Gastroesophageal sphincter (tissue), 4 donors: ENCODE measurements around the gene STXBP6. TPM values are rescaled to one million over a fixed set of nuclear protein-coding genes. Genes with fewer than 3 reads are reported as not detected.

Experiments
- ATAC-seq: fragments of 150-250 bp; one replicate; pipeline ENCODE4 v1.9.1; 2016; ENCODE audit warnings: mild to moderate bottlenecking, moderate library complexity
- H3K27ac ChIP-seq, 4 donors: fragments of 200-600 bp; sonication (generic) in 3 of 4; 1 replicate in 3 of 4; 2 replicates in 1 of 4; pipeline ENCODE4 v1.5.1; 2016 to 2019
- H3K27me3 ChIP-seq: fragments of 200-600 bp; sonication (generic); one replicate; pipeline ENCODE4 v1.5.1; 2019
- H3K36me3 ChIP-seq, 2 donors: fragments of 200-600 bp; sonication (generic); one replicate each; pipeline ENCODE4 v1.5.1; 2019; ENCODE audit warnings: control low read depth in 1 of 2
- H3K4me1 ChIP-seq, 3 donors: fragments of 200-600 bp; sonication (generic); 1 replicate in 2 of 3; 2 replicates in 1 of 3; pipeline ENCODE4 v1.5.1; 2016 to 2019; ENCODE audit warnings: control low read depth in 2 of 3
- H3K4me3 ChIP-seq, 2 donors: fragments of 200-600 bp; sonication (generic); one replicate each; pipeline ENCODE4 v1.5.1; 2019; ENCODE audit warnings: mild to moderate bottlenecking in 1 of 2, moderate library complexity in 1 of 2
- H3K9me3 ChIP-seq, 3 donors: fragments of 200-600 bp; sonication (generic); one replicate each; pipeline ENCODE4 v1.5.1; 2017 to 2019; ENCODE audit warnings: control low read depth in 2 of 3
- CTCF ChIP-seq, 4 experiments: fragments of 200-600 bp in 2 of 4; fragments of 450-650 bp in 2 of 4; sonication (generic) in 1 of 4; IDR thresholded peaks; one replicate each; pipeline ENCODE4 v1.5.1; 2017 to 2019; ENCODE audit warnings: antibody characterized with exemption in 4 of 4, mild to moderate bottlenecking in 2 of 4, moderate library complexity in 2 of 4
- EP300 ChIP-seq: sonication (generic); formaldehyde crosslinking; IDR thresholded peaks from one replicate; pipeline ENCODE4 v1.6.1; 2017; ENCODE audit warnings: antibody characterized with exemption, mild to moderate bottlenecking
- POLR2A ChIP-seq, 2 donors: fragments of 450-650 bp; IDR thresholded peaks; one replicate each; pipeline ENCODE4 v1.6.1; 2017; ENCODE audit warnings: antibody characterized with exemption in 2 of 2, mild to moderate bottlenecking in 2 of 2, moderate library complexity in 1 of 2
- POLR2AphosphoS5 ChIP-seq: sonication (generic); formaldehyde crosslinking; IDR thresholded peaks from one replicate; pipeline ENCODE4 v1.6.1; 2017; ENCODE audit warnings: antibody characterized with exemption
- WGBS, 2 donors: methylation state at CpG; one replicate each; pipeline ENCODE4 v1.1.5; 2018; ENCODE audit warnings: low coverage in 1 of 2; 5-methylcytosine and 5-hydroxymethylcytosine counted together
- total RNA-seq, 4 donors: library from RNA; depleted of rRNA; stranded (reverse); fragments of >200 nt; gene quantifications; one replicate each; pipeline ENCODE4 v1.1.0, GENCODE V29; 2016

Gene STXBP6
- total RNA-seq, 4 donors from 2014 or later: 29.3 to 55.7 (median 44.0) TPM

GRCh38 chr14:24992624-24993360 is 57.2 kb downstream of the STXBP6 start:
- Histone ChIP-seq H3K4me3 (no peak overlapping the region), H3K4me1 (peaks cover 0 to 13% (median 3%) of the 10 kb centered on the region in 3 donors), H3K36me3 (no peaks in the 10 kb centered on the region), H3K9me3 (no peaks in the 10 kb centered on the region), H3K27me3 (no peaks in the 10 kb centered on the region), H3K27ac (no peak overlapping the region)
- no peak for ATAC-seq
- TF ChIP-seq POLR2A (IDR thresholded peaks at IDR 0.05): no peak
- 92 to 97% methylated on average over 5 of the region's 5 CpGs for WGBS, 2 donors

GRCh38 chr14:24991821-24992220 is 58.1 kb downstream of the STXBP6 start:
- no peaks in the 10 kb centered on the region for H3K27me3 ChIP-seq
- no peaks in the 10 kb centered on the region for H3K9me3 ChIP-seq
- H3K36me3 ChIP-seq: no peaks in the 10 kb centered on the region
- H3K27ac ChIP-seq: peak overlapping the region in 1 of 4 donors; percentile 9
- WGBS, 2 donors: 68 to 76% methylated on average over 5 to 6 of the region's 6 CpGs
- ATAC-seq: peak; percentile 58
- peaks cover 0 to 13% (median 3%) of the 10 kb centered on the region in 3 donors for H3K4me1 ChIP-seq
- H3K4me3 ChIP-seq: no peak overlapping the region
- TF ChIP-seq CTCF (IDR thresholded peaks at IDR 0.05) (no peak), EP300 (no peak), POLR2A (IDR thresholded peaks at IDR 0.05) (no peak), POLR2AphosphoS5 (no peak)

- no peaks in the 10 kb centered on the region for H3K9me3 ChIP-seq
- no peak for ATAC-seq
- no peaks in the 10 kb centered on the region for H3K27me3 ChIP-seq
- TF ChIP-seq EP300 (no peak), CTCF (IDR thresholded peaks at IDR 0.05) (no peak), POLR2A (IDR thresholded peaks at IDR 0.05) (no peak), POLR2AphosphoS5 (no peak)
- peaks cover 0 to 13% (median 3%) of the 10 kb centered on the region in 3 donors for H3K4me1 ChIP-seq
- no peak overlapping the region for H3K4me3 ChIP-seq
- no peaks in the 10 kb centered on the region for H3K36me3 ChIP-seq
- no peak overlapping the region for H3K27ac ChIP-seq
- 91 to 100% methylated on average over 1 of the region's 1 CpG for WGBS, 2 donors
These were observed 58.7 kb downstream of the STXBP6 start for GRCh38 chr14:24991288-24991687.

GRCh38 chr14:24990773-24991172 is 59.2 kb downstream of the STXBP6 start:
- ATAC-seq: no peak
- no peaks in the 10 kb centered on the region for H3K27me3 ChIP-seq
- TF ChIP-seq POLR2AphosphoS5: no peak
- no peak for TF ChIP-seq CTCF (IDR thresholded peaks at IDR 0.05)
- TF ChIP-seq EP300: no peak
- TF ChIP-seq POLR2A (IDR thresholded peaks at IDR 0.05): no peak

GRCh38 chr14:24990050-24990449 is 59.9 kb downstream of the STXBP6 start:
- Histone ChIP-seq H3K4me1 (peaks cover 7 to 26% (median 11%) of the 10 kb centered on the region in 3 donors), H3K27me3 (no peaks in the 10 kb centered on the region), H3K36me3 (no peaks in the 10 kb centered on the region), H3K4me3 (no peak overlapping the region), H3K27ac (no peak overlapping the region), H3K9me3 (no peaks in the 10 kb centered on the region)
- ATAC-seq: no peak
- TF ChIP-seq CTCF (IDR thresholded peaks at IDR 0.05): no peak
- no peak for TF ChIP-seq POLR2A (IDR thresholded peaks at IDR 0.05)
- TF ChIP-seq EP300: no peak
- 87 to 93% methylated on average over 7 to 8 of the region's 8 CpGs for WGBS, 2 donors

More at GRCh38 chr14:24990773-24991172, 59.2 kb downstream of the STXBP6 start:
- Histone ChIP-seq H3K4me3 (no peak overlapping the region), H3K36me3 (no peaks in the 10 kb centered on the region), H3K4me1 (peaks cover under 1 to 19% (median 4%) of the 10 kb centered on the region in 3 donors), H3K27ac (no peak overlapping the region), H3K9me3 (no peaks in the 10 kb centered on the region)
